Activated CD4-positive, alpha-beta T cell treated with anti-CD3 and anti-CD28 coated beads, Interleukin-2, amount 10 ng/mL, durations not matched to agents 7 days and 5 days (primary cell): ENCODE measurements around the gene ARL8B. TPM values are rescaled to one million over a fixed set of nuclear protein-coding genes. Genes with fewer than 3 reads are reported as not detected.

Source experiments
- CTCF ChIA-PET: fragments of 350-600 bp; sonication (Branson Sonifier 250); formaldehyde crosslinking; loops from one replicate; lab custom pipeline; 2021; ENCODE audit warnings: antibody characterized with exemption; lab: Charles Lee
- POLR2A ChIA-PET: fragments of 350-600 bp; sonication (Branson Sonifier 250); formaldehyde crosslinking; loops from one replicate; lab custom pipeline; 2021; ENCODE audit warnings: antibody characterized with exemption; lab: Charles Lee
- DNase-seq: peaks from one replicate; pipeline ENCODE4 v3.0.0-alpha.2; 2020
- H3K27ac Mint-ChIP-seq: one replicate; pipeline ENCODE4 v1.8.0; 2021; ENCODE audit warnings: mild to moderate bottlenecking, moderate library complexity, mixed read lengths
- H3K27me3 Mint-ChIP-seq: one replicate; pipeline ENCODE4 v1.8.0; 2021; ENCODE audit warnings: mixed read lengths
- H3K36me3 Mint-ChIP-seq: one replicate; pipeline ENCODE4 v1.8.0; 2021; ENCODE audit warnings: low read depth, mixed read lengths
- H3K4me1 Mint-ChIP-seq: one replicate; pipeline ENCODE4 v1.8.0; 2021; ENCODE audit warnings: mixed read lengths
- H3K4me3 Mint-ChIP-seq: one replicate; pipeline ENCODE4 v1.8.0; 2021; ENCODE audit warnings: mild to moderate bottlenecking, moderate library complexity, mixed read lengths
- H3K9me3 Mint-ChIP-seq: one replicate; pipeline ENCODE4 v1.8.0; 2021; ENCODE audit warnings: mixed read lengths
- total RNA-seq, 2 experiments: library from RNA; stranded (reverse); gene quantifications; one replicate each; pipeline ENCODE4 v1.2.3, GENCODE V29; 2021

ARL8B gene
- total RNA-seq, 2 experiments from 2014 or later: 41.3 to 46.4 TPM

GRCh38 chr3:5116538-5116937, 5.6 kb upstream of the ARL8B start:
- Mint-ChIP-seq H3K4me1 (peaks cover under 1% of the 10 kb centered on the region), H3K27ac (no peak overlapping the region), H3K36me3 (no peaks in the 10 kb centered on the region), H3K9me3 (no peaks in the 10 kb centered on the region), H3K4me3 (no peak overlapping the region), H3K27me3 (no peaks in the 10 kb centered on the region)
- no peak for DNase-seq
- ChIA-PET CTCF (interaction anchor here (0.6 to 1.2 kb wide), 2 partner anchors 18 to 766 kb away, joined by 3 read pairs; no protein-coding TSS in a partner anchor), POLR2A (no interaction called here)

GRCh38 chr3:5120446-5120845, 1.6 kb upstream of the ARL8B start:
- Mint-ChIP-seq H3K9me3 (no peaks in the 10 kb centered on the region), H3K36me3 (peaks cover 2% of the 10 kb centered on the region), H3K4me1 (peaks cover 24% of the 10 kb centered on the region), H3K27me3 (no peaks in the 10 kb centered on the region), H3K4me3 (no peak overlapping the region), H3K27ac (no peak overlapping the region)
- no peak for DNase-seq
- POLR2A ChIA-PET: no interaction called here
- CTCF ChIA-PET: interaction anchor here (2.7 kb wide), 1 partner anchor 9 kb away, joined by 12 read pairs; no protein-coding TSS in a partner anchor

- DNase-seq: peak; percentile 14
- H3K4me1 Mint-ChIP-seq: peaks cover 31% of the 10 kb centered on the region
- POLR2A ChIA-PET: interaction anchor here (0.5 kb wide), 1 partner anchor 74 kb away, joined by 3 read pairs; no protein-coding TSS in a partner anchor
- no peaks in the 10 kb centered on the region for H3K9me3 Mint-ChIP-seq
- H3K27ac Mint-ChIP-seq: peak overlapping the region; percentile 96
- no peaks in the 10 kb centered on the region for H3K27me3 Mint-ChIP-seq
- H3K36me3 Mint-ChIP-seq: peaks cover 4% of the 10 kb centered on the region
- H3K4me3 Mint-ChIP-seq: peak overlapping the region; percentile 91
- CTCF ChIA-PET: interaction anchor here (0.6 to 2.7 kb wide), 9 partner anchors 8 to 73 kb away, joined by 3 to 12 read pairs (median 4); partner anchors contain the start of gene EDEM1
Measured at GRCh38 chr3:5122741-5123706, 932 bp downstream of the ARL8B start.

GRCh38 chr3:5123937-5124336, 1.8 kb downstream of the ARL8B start:
- no peak for DNase-seq
- Mint-ChIP-seq H3K36me3 (peaks cover 5% of the 10 kb centered on the region), H3K27me3 (no peaks in the 10 kb centered on the region), H3K9me3 (no peaks in the 10 kb centered on the region), H3K4me3 (peak overlapping the region; percentile 63), H3K4me1 (peaks cover 33% of the 10 kb centered on the region), H3K27ac (no peak overlapping the region)
- CTCF ChIA-PET: interaction anchor here (0.6 to 1.4 kb wide), 6 partner anchors 9 to 44 kb away, joined by 3 to 5 read pairs (median 4); no protein-coding TSS in a partner anchor
- POLR2A ChIA-PET: interaction anchor here (0.5 kb wide), 1 partner anchor 73 kb away, joined by 3 read pairs; no protein-coding TSS in a partner anchor

GRCh38 chr3:5126586-5126985, 4.5 kb downstream of the ARL8B start:
- no peak overlapping the region for H3K4me3 Mint-ChIP-seq
- peaks cover 13% of the 10 kb centered on the region for H3K36me3 Mint-ChIP-seq
- ChIA-PET CTCF (no interaction called here), POLR2A (no interaction called here)
- H3K4me1 Mint-ChIP-seq: peaks cover 33% of the 10 kb centered on the region
- H3K27me3 Mint-ChIP-seq: no peaks in the 10 kb centered on the region
- no peaks in the 10 kb centered on the region for H3K9me3 Mint-ChIP-seq
- no peak for DNase-seq
- no peak overlapping the region for H3K27ac Mint-ChIP-seq

- ChIA-PET CTCF (no interaction called here), POLR2A (no interaction called here)
- no peak for DNase-seq
- Mint-ChIP-seq H3K9me3 (no peaks in the 10 kb centered on the region), H3K27ac (no peak overlapping the region), H3K36me3 (peaks cover 13% of the 10 kb centered on the region), H3K27me3 (no peaks in the 10 kb centered on the region), H3K4me3 (no peak overlapping the region), H3K4me1 (peaks cover 31% of the 10 kb centered on the region)
Measured at GRCh38 chr3:5128849-5129248, 6.8 kb downstream of the ARL8B start.

GRCh38 chr3:5133239-5134018, 11.3 kb downstream of the ARL8B start:
- H3K9me3 Mint-ChIP-seq: no peaks in the 10 kb centered on the region
- H3K4me3 Mint-ChIP-seq: no peak overlapping the region
- peaks cover 9% of the 10 kb centered on the region for H3K36me3 Mint-ChIP-seq
- DNase-seq: no peak
- ChIA-PET CTCF (interaction anchor here (1.0 to 1.1 kb wide), 2 partner anchors 10 to 12 kb away, joined by 3 to 5 read pairs; partner anchors contain the start of gene ARL8B), POLR2A (no interaction called here)
- H3K4me1 Mint-ChIP-seq: peaks cover 31% of the 10 kb centered on the region
- H3K27ac Mint-ChIP-seq: peak overlapping the region; percentile 22
- no peaks in the 10 kb centered on the region for H3K27me3 Mint-ChIP-seq

GRCh38 chr3:5134019-5134391, 11.9 kb downstream of the ARL8B start:
- no peak overlapping the region for H3K4me3 Mint-ChIP-seq
- peaks cover 7% of the 10 kb centered on the region for H3K36me3 Mint-ChIP-seq
- no peaks in the 10 kb centered on the region for H3K27me3 Mint-ChIP-seq
- no peaks in the 10 kb centered on the region for H3K9me3 Mint-ChIP-seq
- no peak for DNase-seq
- ChIA-PET POLR2A (no interaction called here), CTCF (no interaction called here)
- H3K4me1 Mint-ChIP-seq: peaks cover 29% of the 10 kb centered on the region
- peak overlapping the region; percentile 31 for H3K27ac Mint-ChIP-seq

GRCh38 chr3:5134499-5134898, 12.4 kb downstream of the ARL8B start:
- no peak overlapping the region for H3K4me3 Mint-ChIP-seq
- no peaks in the 10 kb centered on the region for H3K27me3 Mint-ChIP-seq
- no peak for DNase-seq
- CTCF ChIA-PET: interaction anchor here (0.7 kb wide), 1 partner anchor 18 kb away, joined by 3 read pairs; no protein-coding TSS in a partner anchor
- H3K36me3 Mint-ChIP-seq: peaks cover 3% of the 10 kb centered on the region
- no peaks in the 10 kb centered on the region for H3K9me3 Mint-ChIP-seq
- H3K27ac Mint-ChIP-seq: peak overlapping the region; percentile 28
- H3K4me1 Mint-ChIP-seq: peaks cover 32% of the 10 kb centered on the region
- POLR2A ChIA-PET: no interaction called here

- Mint-ChIP-seq H3K9me3 (peaks cover 3% of the 10 kb centered on the region), H3K27me3 (no peaks in the 10 kb centered on the region), H3K4me3 (no peak overlapping the region), H3K27ac (peak overlapping the region; percentile 55), H3K4me1 (peaks cover 44% of the 10 kb centered on the region), H3K36me3 (peaks cover 13% of the 10 kb centered on the region)
- CTCF ChIA-PET: interaction anchor here (1.0 to 1.2 kb wide), 3 partner anchors 12 to 21 kb away, joined by 3 to 4 read pairs (median 3); no protein-coding TSS in a partner anchor
- POLR2A ChIA-PET: interaction anchor here (0.6 kb wide), 1 partner anchor 25 kb away, joined by 3 read pairs; no protein-coding TSS in a partner anchor
- DNase-seq: peak; percentile 56
Measured at GRCh38 chr3:5136211-5136918, 14.3 kb downstream of the ARL8B start.

GRCh38 chr3:5136919-5137429, 14.9 kb downstream of the ARL8B start:
- Mint-ChIP-seq H3K9me3 (peaks cover 5% of the 10 kb centered on the region), H3K4me3 (no peak overlapping the region)

More at GRCh38 chr3:5136919-5137429, 14.9 kb downstream of the ARL8B start:
- no peak for DNase-seq
- CTCF ChIA-PET: interaction anchor here (1.0 to 1.2 kb wide), 2 partner anchors 11 to 13 kb away, joined by 3 read pairs; no protein-coding TSS in a partner anchor
- POLR2A ChIA-PET: interaction anchor here (0.6 kb wide), 1 partner anchor 25 kb away, joined by 3 read pairs; no protein-coding TSS in a partner anchor
- no peaks in the 10 kb centered on the region for H3K27me3 Mint-ChIP-seq
- H3K36me3 Mint-ChIP-seq: peaks cover 18% of the 10 kb centered on the region
- H3K4me1 Mint-ChIP-seq: peaks cover 44% of the 10 kb centered on the region
- peak overlapping the region; percentile 55 for H3K27ac Mint-ChIP-seq
